GM18508 (cell line): Measurements from ENCODE around the gene XRN1.
"Not testable (repeated sequence)": the region's sequence is repeated elsewhere in the genome, so short reads cannot be mapped to it uniquely, and the experiment has no call there.

Experiments used
- ATAC-seq: cut with Tn5 transposase; IDR thresholded peaks from one replicate; pipeline ENCODE4 v1.9.1; 2021; ENCODE audit warnings: moderate number of reproducible peaks; ENCODE audit not compliant: insufficient read depth, unreplicated experiment

XRN1 gene

DNA sequence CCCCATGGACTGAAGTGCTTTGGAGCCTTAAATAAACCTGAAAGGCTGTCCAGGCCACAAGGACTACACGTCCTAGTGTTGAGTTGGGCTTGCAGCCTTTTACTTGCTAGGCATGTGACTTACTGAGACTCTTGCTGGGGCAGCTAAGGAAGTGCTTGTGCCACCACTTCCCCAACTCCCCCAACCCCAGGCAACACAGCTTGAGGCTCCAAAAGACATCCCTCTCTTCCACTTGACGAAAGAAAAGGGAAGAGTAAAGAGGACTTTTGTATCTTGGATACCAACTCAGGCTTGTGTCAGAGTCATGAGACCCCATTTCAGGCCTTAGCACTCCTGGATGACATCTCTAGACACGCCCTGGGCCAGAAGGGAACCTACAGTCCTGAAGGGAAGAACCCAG, 109.8 kb downstream of the XRN1 start:
- no peak for ATAC-seq

DNA sequence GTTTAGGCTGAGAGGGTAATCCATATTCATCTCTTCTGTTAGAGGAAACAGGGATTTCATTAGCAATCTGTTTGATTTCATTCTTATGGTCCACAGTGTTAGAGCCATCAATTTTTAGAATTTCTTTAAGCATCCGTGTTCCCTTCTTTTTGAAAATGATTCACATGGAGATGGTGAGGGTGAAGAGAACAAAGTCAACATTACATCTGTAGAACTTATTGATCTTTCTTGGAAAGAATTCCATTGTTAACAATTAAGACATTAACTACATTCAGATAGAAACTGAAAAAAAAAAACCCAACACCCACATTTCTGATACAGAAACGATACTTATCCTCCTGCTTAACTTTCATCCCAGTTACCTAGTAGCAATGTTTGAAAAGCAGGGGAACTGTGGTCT, 115.4 kb downstream of the XRN1 start:
- no peak for ATAC-seq

DNA sequence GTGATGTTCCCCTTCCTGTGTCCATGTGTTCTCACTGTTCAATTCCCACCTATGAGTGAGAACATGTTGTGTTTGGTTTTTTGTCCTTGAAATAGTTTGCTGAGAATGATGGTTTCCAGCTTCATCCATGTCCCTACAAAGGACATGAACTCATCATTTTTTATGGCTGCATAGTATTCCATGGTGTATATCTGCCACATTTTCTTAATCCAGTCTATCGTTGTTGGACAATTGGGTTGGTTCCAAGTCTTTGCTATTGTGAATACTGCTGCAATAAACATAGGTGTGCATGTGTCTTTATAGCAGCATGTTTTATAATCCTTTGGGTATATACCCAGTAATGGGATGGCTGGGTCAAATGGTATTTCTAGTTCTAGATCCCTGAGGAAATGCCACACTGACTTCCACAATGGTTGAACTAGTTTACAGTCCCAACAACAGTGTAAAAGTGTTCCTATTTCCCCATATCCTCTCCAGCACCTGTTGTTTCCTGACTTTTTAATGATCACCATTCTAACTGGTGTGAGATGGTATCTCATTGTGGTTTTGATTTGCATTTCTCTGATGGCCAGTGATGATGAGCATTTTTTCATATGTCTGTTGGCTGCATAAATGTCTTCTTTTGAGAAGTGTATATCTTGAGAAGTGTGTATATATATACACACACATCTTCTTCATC, 123.4 kb downstream of the XRN1 start:
- ATAC-seq: not testable (repeated sequence)

DNA sequence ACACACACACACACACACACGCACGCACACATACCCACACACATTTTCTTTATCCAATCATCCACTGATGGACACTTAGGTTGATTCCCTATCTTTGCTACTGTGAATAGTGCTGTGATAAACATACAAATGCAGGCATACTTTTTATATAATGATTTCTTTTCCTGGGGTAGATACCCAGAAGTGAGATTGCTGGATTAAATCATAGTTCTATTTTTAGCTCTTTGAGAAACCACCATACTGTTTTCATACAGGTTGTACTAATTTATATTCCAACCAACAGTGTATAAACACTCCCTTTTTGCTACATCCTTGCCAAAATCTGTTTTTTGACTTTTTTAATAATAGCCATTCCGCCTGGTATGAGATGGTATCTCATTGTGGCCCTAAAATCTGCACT, 127.9 kb downstream of the XRN1 start:
- no peak for ATAC-seq

DNA sequence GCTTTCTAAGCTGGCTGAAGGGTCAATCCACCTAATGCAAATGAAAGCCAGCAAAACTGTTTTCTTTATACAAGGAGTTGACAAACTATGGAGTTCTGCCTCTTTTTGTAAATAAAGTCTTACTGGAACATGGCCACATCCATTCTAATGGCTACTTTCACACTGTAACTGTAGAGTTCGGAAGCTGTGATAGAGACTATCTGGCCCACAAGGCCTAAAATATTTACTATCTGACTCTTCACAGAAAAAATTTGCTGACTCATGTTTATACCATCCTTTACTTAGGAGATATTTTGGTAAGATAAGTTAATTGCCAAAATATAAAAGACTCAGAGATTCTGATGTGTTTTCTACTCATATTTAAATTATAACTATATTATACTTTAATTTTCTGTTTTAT, 128.7 kb downstream of the XRN1 start:
- ATAC-seq: no peak

DNA sequence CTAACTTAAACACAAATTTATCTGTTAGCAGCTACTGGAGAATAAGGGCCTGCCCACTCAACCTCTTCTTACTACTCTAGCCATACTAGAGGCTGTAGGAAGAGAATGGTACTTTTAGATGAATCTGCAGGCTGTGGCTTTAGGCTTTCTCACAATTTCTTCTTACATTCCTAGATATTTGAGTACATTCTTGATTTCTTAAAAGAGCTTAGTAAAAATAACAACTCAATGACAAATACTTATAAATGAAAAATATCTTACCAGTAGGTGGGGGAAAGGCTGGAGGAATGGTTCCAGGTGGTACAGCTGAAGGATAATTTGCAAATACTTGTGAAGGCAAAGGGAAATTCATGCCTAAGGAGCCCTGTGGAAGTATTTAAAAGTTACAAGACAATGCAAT, 129.5 kb downstream of the XRN1 start:
- no peak for ATAC-seq

DNA sequence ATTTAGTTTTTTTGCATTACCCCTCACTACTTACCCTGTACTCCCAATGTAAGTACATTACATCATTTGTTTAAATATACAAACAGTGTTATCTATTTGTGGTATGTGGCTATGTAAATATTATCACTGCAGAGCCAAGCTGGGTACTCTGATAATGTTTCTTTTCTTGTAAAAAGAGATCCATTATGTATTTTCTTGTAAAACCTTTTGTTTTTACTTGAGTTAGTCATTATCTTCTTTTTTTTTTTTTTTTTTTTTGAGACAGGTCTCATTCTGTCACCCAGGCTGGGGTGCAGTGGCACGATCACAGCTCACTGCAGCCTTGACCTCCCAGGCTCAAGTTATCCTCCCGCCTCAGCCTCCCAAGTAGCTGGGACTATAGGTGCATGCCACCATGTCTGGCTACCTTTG, 131.9 kb downstream of the XRN1 start:
- ATAC-seq: not testable (repeated sequence)

DNA sequence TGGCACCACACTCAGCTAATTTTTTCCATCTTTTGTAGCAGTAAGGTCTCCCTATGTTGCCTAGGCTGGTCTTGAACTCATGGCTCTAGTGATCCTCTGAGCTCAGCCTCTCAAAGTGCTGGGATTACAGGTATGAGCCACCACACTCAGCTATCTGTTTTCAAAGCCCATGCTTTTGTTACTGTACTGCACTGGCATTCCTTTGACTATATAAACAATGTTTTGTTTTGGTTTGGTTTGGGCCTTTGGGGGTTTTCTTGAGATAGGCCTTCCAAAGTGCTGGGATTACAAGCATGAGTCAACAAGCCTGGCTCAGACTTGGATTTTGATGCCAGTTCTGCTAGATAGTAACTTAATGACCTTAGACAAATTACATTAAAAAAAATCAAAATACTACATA, 132.8 kb downstream of the XRN1 start:
- no peak for ATAC-seq

DNA sequence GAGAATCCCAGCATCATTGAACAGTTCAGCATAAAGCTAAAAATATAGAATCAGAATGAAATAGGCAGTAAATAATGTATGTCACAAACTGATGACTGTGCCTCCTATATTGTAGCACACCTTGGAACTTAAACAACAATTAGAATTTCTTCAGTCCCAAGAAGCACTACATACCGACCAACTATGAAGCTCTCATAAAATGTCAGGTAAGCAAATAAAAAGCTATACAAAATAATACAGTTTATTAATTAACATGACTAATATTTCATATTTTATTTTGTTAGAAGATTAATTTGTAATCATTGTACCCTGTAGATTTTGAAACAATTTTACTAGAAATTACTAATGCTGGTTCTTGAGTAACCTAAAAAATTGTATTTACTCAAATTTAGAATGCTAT, 137.4 kb downstream of the XRN1 start:
- ATAC-seq: no peak

DNA sequence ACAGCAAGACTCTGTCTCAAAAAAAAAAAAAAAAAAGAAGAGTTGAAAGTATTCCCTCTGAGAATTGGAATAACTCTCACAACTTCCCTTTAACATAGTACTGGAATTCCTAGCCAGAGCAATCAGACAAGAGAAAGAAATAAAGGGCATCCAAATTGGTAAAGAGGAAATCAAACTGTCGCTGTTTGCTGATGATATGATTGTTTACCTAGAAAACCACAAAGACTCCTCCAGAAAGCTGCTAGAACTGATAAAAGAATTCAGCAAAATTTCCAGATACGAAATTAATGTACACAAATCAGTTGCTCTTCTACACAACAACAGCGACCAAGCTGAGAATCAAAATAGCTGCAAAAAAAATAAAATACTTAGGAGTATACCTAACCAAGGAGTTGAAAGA, 145.0 kb downstream of the XRN1 start:
- ATAC-seq: not testable (repeated sequence)

DNA sequence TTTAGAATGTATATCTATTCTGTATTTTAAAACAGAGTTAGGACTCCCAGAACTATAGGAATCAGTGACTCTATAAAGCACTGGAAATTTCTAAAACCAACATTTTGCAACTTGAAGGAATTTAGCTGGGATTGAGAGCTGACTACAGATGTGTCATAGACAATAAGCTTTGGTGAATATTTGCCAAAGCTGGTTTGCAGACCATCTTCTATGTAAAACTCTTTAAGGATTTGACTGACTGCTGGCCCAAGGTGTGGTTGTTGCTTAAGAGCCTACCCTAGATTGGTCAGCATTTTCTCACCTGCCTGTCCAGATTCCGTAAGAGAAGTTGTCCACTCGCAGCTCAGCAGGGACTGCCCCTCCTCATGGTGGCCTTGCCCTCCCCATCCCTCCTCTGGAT, 149.2 kb downstream of the XRN1 start:
- no peak for ATAC-seq

DNA sequence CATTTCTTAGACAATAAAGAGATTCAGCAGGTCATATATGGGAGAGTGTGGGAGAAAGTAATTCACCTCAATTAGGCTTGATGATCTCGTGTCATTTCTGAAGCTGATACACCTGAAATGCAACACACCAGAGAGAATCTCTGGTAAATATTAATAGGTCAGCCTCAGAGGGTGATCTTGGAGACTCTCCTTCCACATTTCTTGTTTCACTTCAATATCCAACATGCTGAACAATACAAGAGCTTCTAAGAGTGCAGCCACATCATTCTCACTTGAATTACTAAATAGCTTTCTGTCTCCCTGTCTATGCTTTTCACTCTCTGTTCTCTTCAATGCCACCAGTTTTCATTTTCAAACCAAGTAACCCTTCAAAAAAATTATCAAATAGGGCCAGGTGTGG, 151.3 kb downstream of the XRN1 start:
- no peak for ATAC-seq

DNA sequence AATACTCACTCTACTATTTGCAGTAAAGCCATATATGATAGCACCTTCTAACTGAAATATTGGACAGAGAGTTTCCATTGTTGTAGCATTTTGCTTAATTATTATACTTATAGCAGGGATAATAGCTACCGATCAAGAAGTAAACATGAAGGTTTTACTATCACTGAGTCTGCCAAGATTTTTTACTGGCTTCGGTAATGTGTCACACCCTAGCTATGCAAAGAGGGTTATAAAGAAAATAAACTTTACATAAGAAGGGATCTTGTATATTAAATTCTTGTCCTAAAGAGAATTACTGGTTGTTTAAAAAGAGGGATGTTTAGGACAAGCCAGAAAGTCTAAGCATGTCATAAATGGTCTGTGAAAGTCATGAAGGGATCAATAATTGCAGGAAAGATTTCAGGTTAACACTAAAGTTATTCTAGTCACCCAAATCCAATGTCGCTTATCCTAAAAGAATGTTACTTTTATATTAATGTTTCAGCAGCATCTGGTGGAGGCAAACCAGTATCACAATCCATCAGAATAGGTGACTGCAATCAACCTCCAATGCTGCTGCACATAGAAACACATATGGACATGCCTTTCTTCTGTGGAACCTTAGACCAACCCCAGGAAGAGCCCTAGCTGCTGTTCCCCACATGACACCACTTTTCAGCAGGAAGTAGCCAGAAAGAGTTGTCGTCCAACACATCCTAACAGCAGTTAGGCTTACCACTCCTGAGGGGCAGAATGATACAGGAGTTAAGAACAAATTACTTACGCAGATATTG, 159.8 kb downstream of the XRN1 start:
- no peak for ATAC-seq

DNA sequence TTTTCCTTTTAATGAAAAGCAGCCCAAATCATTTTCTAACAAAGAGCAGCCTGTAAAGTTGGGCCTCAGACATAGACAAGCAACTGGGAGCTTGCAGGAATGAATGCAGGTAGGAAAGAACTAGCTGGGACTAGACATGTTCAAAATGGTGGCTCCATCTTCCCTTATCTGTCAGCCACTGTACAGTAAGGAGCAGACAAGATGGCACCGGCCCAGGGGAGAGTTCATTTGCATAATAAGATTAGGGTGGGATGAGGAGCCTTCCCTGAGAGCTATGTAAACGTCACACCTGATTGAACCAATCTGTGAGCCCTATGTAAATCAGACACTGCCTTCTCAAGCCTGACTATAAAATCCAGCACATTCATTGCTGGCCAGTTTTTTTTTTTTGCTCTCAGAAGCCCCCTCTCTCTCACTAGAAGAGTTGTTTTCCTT, 162.7 kb downstream of the XRN1 start:
- no peak for ATAC-seq

DNA sequence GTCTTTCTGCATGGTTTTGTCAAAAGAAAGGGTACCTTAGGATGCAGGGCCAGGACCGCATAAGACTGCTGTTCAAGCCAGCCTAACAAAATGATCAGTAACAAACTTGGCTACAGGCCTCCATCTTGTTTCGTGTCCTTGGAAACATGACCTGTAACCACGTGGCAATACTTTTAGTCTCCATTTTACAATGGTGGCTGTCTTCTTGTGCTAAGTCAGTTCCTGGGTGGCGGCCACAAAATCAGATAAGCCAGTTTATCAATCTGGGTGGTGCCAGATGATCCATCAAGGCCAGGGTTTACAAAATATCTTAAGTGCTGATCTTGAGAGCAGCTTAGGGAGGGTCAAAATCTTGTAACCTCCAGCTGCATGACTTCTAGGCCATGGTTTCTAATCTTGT, 165.3 kb downstream of the XRN1 start:
- no peak for ATAC-seq

DNA sequence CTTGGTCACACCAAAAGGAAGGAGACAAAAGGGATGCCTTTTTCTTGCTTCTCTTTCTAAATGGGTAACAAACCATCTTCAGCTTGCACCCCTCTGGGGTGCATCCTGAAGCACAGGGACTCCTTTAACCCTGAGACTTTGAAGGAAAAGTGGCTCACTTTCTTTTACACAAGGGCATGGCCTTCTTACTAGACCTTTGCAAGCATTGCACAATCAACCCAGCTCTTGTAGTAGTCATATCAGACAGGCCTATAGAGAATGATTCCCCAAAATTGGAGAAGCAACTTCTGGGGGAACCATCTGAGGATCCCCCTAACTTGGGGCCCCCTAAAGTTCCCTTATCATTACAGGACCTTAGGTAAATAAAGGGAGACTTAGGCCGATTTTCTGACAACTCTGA, 166.4 kb downstream of the XRN1 start:
- no peak for ATAC-seq

DNA sequence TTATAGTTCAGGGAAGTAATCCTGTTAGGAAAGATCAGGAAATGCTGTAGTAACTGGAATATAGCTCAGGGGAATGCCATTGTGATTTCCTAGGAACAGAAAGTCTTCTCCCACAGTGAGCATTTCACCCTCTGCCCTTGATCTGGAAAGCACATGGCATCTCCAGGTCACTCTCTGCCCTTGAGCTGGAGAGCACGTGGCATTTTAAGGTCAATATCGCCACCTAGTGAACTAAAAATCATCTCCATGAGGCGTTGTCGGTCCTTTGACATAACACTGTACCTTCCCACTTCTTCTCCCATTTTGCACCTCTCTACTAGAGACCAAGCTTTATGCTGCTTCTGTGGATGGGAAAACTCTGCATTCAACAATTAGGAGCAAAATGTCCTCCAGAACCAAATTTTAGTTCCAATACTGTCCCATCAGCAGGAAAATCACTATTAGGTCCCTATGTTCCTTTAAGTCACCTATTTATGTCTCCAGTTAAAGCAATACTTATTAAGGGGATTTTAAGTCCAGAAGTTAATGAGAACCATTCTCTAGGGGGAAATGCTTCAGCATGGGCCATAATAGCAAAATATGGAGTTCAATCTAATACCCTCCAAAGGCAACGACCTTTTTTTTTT, 167.8 kb downstream of the XRN1 start:
- peak; percentile 65 for ATAC-seq

DNA sequence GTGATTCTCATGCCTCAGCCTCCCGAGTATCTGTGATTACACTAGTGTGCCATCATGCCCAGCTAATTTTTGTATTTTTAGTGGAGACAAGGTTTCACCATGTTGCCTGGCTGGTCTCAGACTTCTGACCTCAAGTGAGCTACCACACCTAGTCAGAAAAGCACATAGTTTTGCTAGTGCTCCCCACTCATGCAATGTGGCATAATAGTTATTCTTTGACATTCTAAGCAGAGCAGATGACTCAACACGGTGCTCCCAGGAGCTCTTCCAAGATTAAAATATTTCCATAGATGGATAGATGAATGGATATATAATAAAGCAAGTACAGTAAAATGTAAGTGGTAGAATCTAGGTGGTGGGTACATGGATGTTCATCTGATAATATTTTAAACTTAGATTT, 169.4 kb downstream of the XRN1 start:
- no peak for ATAC-seq

DNA sequence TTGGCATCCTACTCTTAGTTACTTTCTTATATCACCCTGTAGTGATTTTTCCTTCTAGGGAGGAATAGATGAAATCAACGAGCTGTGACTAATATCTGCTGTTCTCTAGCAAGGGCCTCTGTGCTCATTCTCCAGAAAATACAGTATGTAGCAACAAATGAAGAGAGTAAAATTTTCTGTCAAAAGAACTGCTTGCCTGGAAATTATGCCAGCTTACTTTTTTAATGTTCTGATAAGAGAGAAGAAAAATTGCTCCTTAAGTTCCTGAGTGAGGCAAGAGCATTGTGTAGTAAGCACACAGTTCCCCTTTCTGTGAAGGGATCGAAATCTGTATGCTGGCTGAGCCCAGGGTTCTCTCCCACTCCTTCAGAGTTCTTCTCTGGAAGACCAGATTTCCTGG, 171.1 kb downstream of the XRN1 start:
- ATAC-seq: no peak

DNA sequence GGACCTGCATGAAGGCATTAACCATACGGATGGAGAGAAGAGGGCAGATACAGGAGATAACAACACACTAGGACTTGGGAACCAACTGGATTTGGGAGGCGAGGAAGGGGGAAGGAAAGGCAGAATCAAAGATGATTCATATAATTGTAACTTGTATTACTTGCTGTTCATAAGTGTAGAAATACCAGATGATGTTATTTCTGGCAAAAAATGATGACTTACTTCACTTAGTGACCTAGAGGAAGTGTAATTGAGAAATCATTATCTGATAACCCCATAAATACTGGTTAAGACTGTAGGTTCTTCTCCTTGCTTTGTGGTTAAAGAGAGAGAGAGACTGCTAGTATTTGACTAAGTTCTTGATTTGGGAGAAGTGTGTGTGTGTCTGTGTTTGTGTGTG, 172.0 kb downstream of the XRN1 start:
- no peak for ATAC-seq

DNA sequence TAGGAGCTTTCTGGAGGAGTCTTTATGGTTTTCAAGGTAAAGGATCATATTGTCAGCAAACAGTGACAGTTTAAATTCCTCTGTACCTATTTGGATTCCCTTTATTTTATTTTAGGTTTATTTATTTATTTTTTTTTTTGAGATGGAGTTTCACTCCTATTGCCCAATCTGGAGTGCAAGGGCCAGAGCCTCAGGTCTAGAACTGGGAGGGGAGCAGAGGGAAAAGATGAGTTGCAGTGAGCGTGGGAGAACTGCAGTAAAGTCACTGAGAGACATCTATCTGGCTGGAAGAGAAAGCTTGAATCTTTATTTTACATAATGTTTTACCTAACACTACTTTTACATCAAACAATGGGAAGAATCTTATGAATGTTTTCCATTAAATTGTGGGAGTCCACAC, 172.9 kb downstream of the XRN1 start:
- no peak for ATAC-seq

DNA sequence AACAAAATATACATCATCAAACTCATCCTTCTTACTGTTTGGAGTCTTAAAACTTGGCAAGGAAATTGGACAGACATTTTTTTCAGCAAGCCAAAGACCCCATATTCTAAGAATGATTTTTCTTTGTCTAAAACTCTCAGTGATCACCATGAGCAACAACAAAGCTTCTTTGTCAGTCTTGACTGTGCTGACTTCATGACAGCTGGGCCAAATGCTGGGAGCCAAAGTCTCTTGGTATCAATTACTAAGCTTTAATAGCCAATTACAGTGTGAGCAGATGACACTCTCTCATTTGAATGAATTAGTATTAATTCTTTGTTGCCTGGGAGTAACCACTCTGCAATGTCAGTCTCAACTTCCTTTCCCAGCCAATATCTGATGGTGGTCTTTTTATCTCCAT, 174.3 kb downstream of the XRN1 start:
- no peak for ATAC-seq
